Diencephalon (tissue), 1 donor: ENCODE measurements around the gene TTC29. TPM values are rescaled to one million over a fixed set of nuclear protein-coding genes. Genes with fewer than 3 reads are reported as not detected.

Experiments used
- total RNA-seq: library from RNA; depleted of rRNA; stranded (reverse); fragments of >200 nt; gene quantifications from one replicate; pipeline ENCODE4 v1.2.3, GENCODE V29; 2014

The TTC29 gene, protein sequence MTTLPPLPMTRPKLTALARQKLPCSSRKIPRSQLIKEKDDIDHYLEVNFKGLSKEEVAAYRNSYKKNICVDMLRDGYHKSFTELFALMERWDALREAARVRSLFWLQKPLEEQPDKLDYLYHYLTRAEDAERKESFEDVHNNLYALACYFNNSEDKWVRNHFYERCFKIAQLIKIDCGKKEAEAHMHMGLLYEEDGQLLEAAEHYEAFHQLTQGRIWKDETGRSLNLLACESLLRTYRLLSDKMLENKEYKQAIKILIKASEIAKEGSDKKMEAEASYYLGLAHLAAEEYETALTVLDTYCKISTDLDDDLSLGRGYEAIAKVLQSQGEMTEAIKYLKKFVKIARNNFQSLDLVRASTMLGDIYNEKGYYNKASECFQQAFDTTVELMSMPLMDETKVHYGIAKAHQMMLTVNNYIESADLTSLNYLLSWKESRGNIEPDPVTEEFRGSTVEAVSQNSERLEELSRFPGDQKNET
- 4.8 TPM for total RNA-seq

DNA sequence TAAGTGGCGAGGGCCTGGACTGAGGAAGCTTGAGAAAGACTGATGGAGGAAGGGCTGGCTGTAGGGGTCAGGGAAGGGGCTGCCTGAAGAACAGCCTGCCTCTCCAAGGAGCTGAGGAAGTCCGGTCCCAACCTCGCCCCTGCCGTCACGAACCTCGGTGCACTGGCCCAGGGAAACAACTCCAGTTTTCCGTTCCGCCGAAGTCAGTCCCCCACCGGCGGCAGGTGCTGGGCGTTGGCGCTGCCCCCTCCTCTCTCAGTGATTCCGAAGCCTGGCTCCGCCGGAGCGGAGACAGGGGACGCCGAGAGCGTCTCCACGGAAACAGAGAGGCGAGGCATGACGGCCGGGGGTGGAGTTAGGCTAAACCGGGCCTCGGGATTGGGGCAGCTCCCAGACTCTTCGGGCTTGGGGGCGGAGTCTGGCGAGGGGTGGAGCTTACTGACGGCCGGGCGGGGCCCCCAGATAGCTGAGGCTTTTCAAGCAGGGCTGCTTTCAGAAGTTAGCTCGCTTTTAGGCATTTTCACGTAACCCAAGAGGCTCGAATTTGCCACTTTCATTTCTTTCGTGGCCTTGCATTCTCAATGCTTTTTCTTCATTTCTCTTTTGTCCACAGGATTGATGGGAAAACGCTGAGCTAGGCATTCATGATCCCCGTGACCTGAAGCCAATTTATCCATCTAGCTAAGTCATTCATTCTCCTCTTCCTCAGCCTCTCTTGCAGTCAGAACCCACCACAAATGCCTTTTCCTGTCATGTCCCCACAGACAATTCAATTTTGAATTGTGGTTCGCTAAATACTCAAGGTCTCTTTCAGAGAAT is at the start of gene TTC29:
Gene TTC29, minus strand, starts transcription at position 309 of the 819 bp plus-strand sequence. CDS start 5,969 bp downstream, outside the sequence.

